Measurements from ENCODE around the gene ILF3. TPM values are rescaled to one million over a fixed set of nuclear protein-coding genes. Genes with fewer than 3 reads are reported as not detected.

The ILF3 gene
- total and polyA plus RNA-seq, 2 of the 13 experiments (the other 11 are each of a cell fraction or from before 2014, with no cell fraction given), result 120 to 173 TPM

GRCh38 chr19:10653732-10654609 is at the start of gene ILF3 (continued):
- TF ChIP-seq ZNF24 (IDR thresholded peaks at IDR 0.05) (no peak), ZNF180 (CRISPR knock-in tag; IDR thresholded peaks at IDR 0.05; ENCODE audit: borderline replicate concordance, low read depth) (no peak), SOX13 (IDR thresholded peaks at IDR 0.05) (peak; percentile 22; the same call in 1 of the 2 replicates), SOX13 (CRISPR knock-in tag; conservative IDR thresholded peaks at IDR 0.05 in 1 of 2, IDR thresholded peaks at IDR 0.05 in 1 of 2) (peak in 1 of 2 experiments; percentile 65; a peak in 2 of 4 replicates), ATM (IDR thresholded peaks at IDR 0.05; ENCODE audit: borderline replicate concordance) (no peak), WIZ (CRISPR knock-in tag; IDR thresholded peaks at IDR 0.05) (no peak; the same call in 1 of the 2 replicates), ZKSCAN8 (CRISPR knock-in tag; IDR thresholded peaks at IDR 0.05; ENCODE audit: borderline replicate concordance) (peak; percentile 74; the same call in 1 of the 2 replicates), SIN3B (IDR thresholded peaks at IDR 0.05; ENCODE audit: low read length) (peak; percentile 68), MAZ (IDR thresholded peaks at IDR 0.05; ENCODE audit: borderline replicate concordance, low read depth, low read length) (peak; percentile 81; the same call in 1 of the 2 replicates), MAZ (CRISPR knock-in tag; IDR thresholded peaks at IDR 0.05; ENCODE audit: low read depth) (peak; percentile 84), MLXIP (CRISPR knock-in tag; IDR thresholded peaks at IDR 0.05; ENCODE audit: borderline replicate concordance) (peak; percentile 82; the same call in 1 of the 2 replicates), ZFP90 (CRISPR knock-in tag; IDR thresholded peaks at IDR 0.05; ENCODE audit: borderline replicate concordance) (peak; percentile 81; the same call in 1 of the 2 replicates), PTBP1 (IDR thresholded peaks at IDR 0.05; ENCODE audit: low read depth, low read length, poor library complexity, severe bottlenecking) (no peak), GATA4 (IDR thresholded peaks at IDR 0.05; ENCODE audit: borderline replicate concordance, low read depth) (no peak), NR0B2 (CRISPR knock-in tag; IDR thresholded peaks at IDR 0.05) (peak; percentile 78), ZNF512 (CRISPR knock-in tag; IDR thresholded peaks at IDR 0.05) (no peak), ZMAT5 (CRISPR knock-in tag; IDR thresholded peaks at IDR 0.05; ENCODE audit: borderline replicate concordance, low read depth) (no peak), RFXANK (CRISPR knock-in tag; IDR thresholded peaks at IDR 0.05) (peak; percentile 53; the same call in 1 of the 2 replicates), ZNF776 (CRISPR knock-in tag; IDR thresholded peaks at IDR 0.05) (peak; percentile 93), ZNF629 (CRISPR knock-in tag; conservative IDR thresholded peaks at IDR 0.05) (no peak), XRCC5 (optimal IDR thresholded peaks at IDR 0.05; ENCODE audit: low read length) (no peak)

All from HepG2 (cell line).